ENCODE measurements around the gene KRT33B.

DNA sequence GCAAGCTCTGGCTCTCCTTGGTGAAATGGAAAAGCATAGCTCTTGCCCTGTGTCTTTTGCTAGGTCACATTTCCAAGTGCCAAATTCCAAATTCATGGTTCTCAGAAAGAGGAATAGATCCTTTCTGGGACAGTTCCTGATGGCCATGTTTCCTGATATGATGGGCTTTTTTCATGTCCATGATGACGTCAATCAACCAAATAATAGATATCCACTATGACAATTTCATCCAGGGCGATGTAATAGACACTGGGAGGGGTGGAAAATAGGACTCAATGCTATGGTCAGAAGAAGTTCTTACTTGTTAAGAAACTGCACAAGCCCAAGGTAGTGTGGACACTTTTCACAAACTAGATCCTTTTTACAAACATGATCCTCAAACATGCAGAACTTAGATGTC, 18.4 kb downstream of the KRT33B start:
- TF ChIP-seq, protein P1, sequence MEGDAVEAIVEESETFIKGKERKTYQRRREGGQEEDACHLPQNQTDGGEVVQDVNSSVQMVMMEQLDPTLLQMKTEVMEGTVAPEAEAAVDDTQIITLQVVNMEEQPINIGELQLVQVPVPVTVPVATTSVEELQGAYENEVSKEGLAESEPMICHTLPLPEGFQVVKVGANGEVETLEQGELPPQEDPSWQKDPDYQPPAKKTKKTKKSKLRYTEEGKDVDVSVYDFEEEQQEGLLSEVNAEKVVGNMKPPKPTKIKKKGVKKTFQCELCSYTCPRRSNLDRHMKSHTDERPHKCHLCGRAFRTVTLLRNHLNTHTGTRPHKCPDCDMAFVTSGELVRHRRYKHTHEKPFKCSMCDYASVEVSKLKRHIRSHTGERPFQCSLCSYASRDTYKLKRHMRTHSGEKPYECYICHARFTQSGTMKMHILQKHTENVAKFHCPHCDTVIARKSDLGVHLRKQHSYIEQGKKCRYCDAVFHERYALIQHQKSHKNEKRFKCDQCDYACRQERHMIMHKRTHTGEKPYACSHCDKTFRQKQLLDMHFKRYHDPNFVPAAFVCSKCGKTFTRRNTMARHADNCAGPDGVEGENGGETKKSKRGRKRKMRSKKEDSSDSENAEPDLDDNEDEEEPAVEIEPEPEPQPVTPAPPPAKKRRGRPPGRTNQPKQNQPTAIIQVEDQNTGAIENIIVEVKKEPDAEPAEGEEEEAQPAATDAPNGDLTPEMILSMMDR (IDR thresholded peaks at IDR 0.05) = no peak
- TF ChIP-seq EP300 (IDR thresholded peaks at IDR 0.05) = no peak
- no peak for TF ChIP-seq POLR2A (IDR thresholded peaks at IDR 0.05)
